HUES48 (cell line): ENCODE data around the gene HPDL.
"Not testable (repeated sequence)": the region's sequence is repeated elsewhere in the genome, so short reads cannot be mapped to it uniquely, and the experiment has no call there.

Source experiments
- H3K27ac ChIP-seq: one replicate; pipeline ENCODE4 v1.7.0; 2013; ENCODE audit warnings: low read depth, low read length, inconsistent platforms
- H3K27me3 ChIP-seq: 2 replicates; pipeline ENCODE4 v1.6.1; 2013; ENCODE audit warnings: mild to moderate bottlenecking, low read length; ENCODE audit not compliant: control insufficient read depth, insufficient read depth
- H3K36me3 ChIP-seq: 2 replicates; pipeline ENCODE4 v1.6.1; 2013; ENCODE audit warnings: low read length; ENCODE audit not compliant: control insufficient read depth, insufficient read depth
- H3K4me1 ChIP-seq: 2 replicates; pipeline ENCODE4 v1.6.1; 2013; ENCODE audit warnings: mild to moderate bottlenecking, low read length; ENCODE audit not compliant: control insufficient read depth, insufficient read depth
- H3K4me3 ChIP-seq: 2 replicates; pipeline ENCODE4 v1.5.1; 2013; ENCODE audit warnings: mild to moderate bottlenecking, low read depth, low read length
- H3K9ac ChIP-seq: 2 replicates; pipeline ENCODE4 v1.6.1; 2013; ENCODE audit warnings: mild to moderate bottlenecking, low read depth, low read length, moderate library complexity
- H3K9me3 ChIP-seq: 2 replicates; pipeline ENCODE4 v1.6.1; 2013; ENCODE audit warnings: low read length; ENCODE audit not compliant: control insufficient read depth, insufficient read depth

Gene HPDL

DNA sequence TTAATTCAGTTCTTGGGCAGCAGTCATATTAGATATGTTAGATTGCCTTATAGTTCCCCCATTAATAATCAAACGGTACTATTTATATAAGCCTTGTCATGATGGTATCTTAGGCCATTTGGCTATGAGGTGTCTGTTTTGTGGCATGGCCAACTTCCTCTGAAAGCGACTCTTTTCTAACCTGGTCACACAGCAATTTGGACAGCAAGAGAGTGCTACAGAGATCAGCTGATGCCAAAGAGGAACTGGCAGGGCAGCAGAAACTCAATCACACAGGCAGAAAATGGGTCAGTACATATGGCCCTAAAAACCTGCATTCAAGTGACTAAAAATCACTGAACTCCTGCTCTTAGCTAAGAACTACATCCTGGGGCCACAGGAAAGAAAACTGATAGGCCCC is 27.0 kb downstream of the HPDL start:
- Histone ChIP-seq H3K27me3 (no peaks in the 10 kb centered on the region), H3K9ac (no peak overlapping the region), H3K27ac (no peak overlapping the region), H3K4me3 (no peak overlapping the region), H3K4me1 (no peaks in the 10 kb centered on the region), H3K36me3 (0 out of 2 replicates have a peak, but pooled peaks cover 5% of the 10 kb centered on the region), H3K9me3 (no peaks in the 10 kb centered on the region)

GRCh38 chr1:45354838-45355237 is 28.1 kb downstream of the HPDL start:
- 0 out of 2 replicates have a peak, but pooled peaks cover 5% of the 10 kb centered on the region for H3K36me3 ChIP-seq
- no peaks in the 10 kb centered on the region for H3K27me3 ChIP-seq
- H3K9me3 ChIP-seq: no peaks in the 10 kb centered on the region
- peaks cover under 1% of the 10 kb centered on the region; the same call in 1 of the 2 replicates for H3K4me1 ChIP-seq
- no peak overlapping the region for H3K4me3 ChIP-seq
- H3K9ac ChIP-seq: no peak overlapping the region
- no peak overlapping the region for H3K27ac ChIP-seq

GRCh38 chr1:45355683-45356082 is 29.0 kb downstream of the HPDL start:
- no peak overlapping the region for H3K9ac ChIP-seq
- H3K36me3 ChIP-seq: 0 out of 2 replicates have a peak, but pooled peaks cover 5% of the 10 kb centered on the region
- H3K27ac ChIP-seq: no peak overlapping the region
- peaks cover 9% of the 10 kb centered on the region for H3K4me1 ChIP-seq
- H3K4me3 ChIP-seq: no peak overlapping the region
- no peaks in the 10 kb centered on the region for H3K27me3 ChIP-seq
- H3K9me3 ChIP-seq: no peaks in the 10 kb centered on the region

DNA sequence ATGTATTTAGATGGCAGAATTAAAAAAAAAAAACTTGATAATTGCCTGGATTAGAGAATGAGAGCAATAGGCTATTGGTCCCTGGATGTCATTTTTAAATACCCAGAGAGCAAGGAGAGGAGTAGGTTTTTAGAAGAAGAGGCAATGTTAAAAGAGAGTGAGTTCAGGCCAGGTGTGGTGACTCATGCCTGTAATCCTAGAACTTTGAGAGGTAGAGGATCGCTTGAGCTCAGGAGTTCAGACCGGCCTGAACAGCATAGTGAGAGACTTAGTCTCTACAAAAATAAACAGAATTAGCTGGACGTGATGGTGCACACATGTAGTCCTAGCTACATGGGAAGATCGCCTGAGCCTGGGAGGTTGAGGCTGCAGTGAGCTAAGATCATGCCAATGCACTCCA is 29.5 kb downstream of the HPDL start:
- peaks cover 10% of the 10 kb centered on the region for H3K4me1 ChIP-seq
- H3K27ac ChIP-seq: no peak overlapping the region
- H3K9ac ChIP-seq: no peak overlapping the region
- no peak overlapping the region for H3K4me3 ChIP-seq
- H3K36me3 ChIP-seq: 0 out of 2 replicates have a peak, but pooled peaks cover 5% of the 10 kb centered on the region
- no peaks in the 10 kb centered on the region for H3K9me3 ChIP-seq
- no peaks in the 10 kb centered on the region for H3K27me3 ChIP-seq

DNA sequence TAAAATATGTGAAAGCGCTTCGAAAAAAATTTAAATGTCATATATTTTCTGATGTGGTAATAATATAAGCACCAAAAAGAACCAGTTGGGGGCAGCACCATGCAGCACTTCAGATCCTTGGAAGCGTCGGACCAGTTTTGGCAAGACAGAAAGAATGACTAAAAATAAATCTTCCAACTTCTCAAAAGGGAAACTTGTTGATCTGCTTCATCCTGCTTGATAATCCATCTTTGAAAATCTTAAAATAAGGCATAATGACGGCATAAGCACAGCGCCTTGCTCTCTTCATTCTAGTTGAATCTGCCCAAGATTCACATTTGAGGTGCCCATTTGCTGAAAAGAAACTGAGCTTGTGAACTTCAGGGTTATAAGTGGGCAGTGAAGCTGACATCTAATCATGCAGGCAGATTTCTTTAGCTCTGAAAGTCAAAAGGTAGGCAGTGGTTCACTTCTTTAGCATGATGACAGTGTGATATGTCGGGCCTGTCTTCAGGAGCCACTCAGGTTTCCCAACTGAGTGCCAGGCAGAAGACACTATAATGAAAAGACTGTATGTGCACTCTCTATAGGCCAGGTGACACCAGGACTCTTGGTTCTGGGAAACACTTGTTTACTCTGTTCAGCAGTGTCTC is 33.3 kb downstream of the HPDL start:
- Histone ChIP-seq H3K9ac (no peak overlapping the region), H3K4me3 (0 out of 2 replicates have a peak overlapping the region, but pooled peaks have one; percentile 31), H3K27ac (peak overlapping the region; percentile 83), H3K4me1 (peaks cover 14% of the 10 kb centered on the region), H3K27me3 (no peaks in the 10 kb centered on the region), H3K9me3 (no peaks in the 10 kb centered on the region), H3K36me3 (no peaks in the 10 kb centered on the region)

- not testable (repeated sequence) for H3K4me3 ChIP-seq, H3K9me3 ChIP-seq, H3K9ac ChIP-seq, H3K27me3 ChIP-seq, H3K36me3 ChIP-seq
- H3K27ac ChIP-seq: peak overlapping the region; percentile 83
- peaks cover 14% of the 10 kb centered on the region for H3K4me1 ChIP-seq
These were observed 34.3 kb downstream of the HPDL start for GRCh38 chr1:45360981-45361380.

DNA sequence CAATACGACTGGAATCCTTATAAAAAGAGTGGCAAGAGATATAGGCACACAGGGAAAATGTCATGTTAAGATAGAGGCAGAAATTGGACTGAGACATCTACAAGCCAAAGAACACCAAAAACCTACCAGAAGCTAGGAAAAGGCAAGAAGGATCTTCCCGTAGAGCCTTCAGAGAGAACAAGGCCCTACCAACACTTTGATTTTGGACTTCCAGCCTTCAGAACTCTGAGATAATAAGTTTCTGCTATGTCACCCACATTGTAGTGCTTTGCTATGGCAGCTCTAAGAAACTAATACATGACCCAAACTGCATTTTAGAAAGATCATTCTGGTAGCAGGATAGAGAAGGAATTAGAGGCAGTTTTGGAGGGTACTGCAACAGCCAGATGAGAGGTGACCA is 37.6 kb downstream of the HPDL start:
- Histone ChIP-seq H3K4me3 (no peak overlapping the region), H3K9ac (no peak overlapping the region), H3K27me3 (no peaks in the 10 kb centered on the region), H3K27ac (no peak overlapping the region), H3K36me3 (no peaks in the 10 kb centered on the region), H3K9me3 (no peaks in the 10 kb centered on the region), H3K4me1 (peaks cover 14% of the 10 kb centered on the region)

DNA sequence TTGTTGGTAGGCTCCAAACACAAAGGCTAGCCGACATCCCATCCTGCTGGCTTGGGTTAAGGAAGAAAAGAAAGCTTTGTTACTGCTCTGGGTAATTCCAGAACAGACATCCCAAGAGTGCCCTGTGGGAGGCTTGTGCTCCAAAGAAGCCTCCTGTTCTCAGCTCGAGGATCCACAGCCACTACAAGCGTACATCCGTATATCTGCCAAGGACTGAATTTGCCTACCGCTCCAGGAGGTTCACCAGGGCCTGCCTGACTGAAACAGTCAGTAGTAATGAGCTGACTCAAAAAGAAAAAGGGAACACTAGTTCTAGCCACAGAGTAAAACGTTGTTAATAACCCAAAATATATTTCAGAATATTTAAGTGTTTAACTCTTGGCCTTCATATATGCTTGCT is 38.4 kb downstream of the HPDL start:
- Histone ChIP-seq H3K27me3 (no peaks in the 10 kb centered on the region), H3K9ac (no peak overlapping the region), H3K4me1 (peaks cover 11% of the 10 kb centered on the region), H3K9me3 (no peaks in the 10 kb centered on the region), H3K27ac (no peak overlapping the region), H3K36me3 (no peaks in the 10 kb centered on the region), H3K4me3 (no peak overlapping the region)

GRCh38 chr1:45370575-45370974 is 43.9 kb downstream of the HPDL start:
- no peak overlapping the region for H3K27ac ChIP-seq
- no peaks in the 10 kb centered on the region for H3K27me3 ChIP-seq
- no peaks in the 10 kb centered on the region for H3K36me3 ChIP-seq
- no peaks in the 10 kb centered on the region for H3K4me1 ChIP-seq
- no peak overlapping the region for H3K9ac ChIP-seq
- H3K9me3 ChIP-seq: no peaks in the 10 kb centered on the region
- H3K4me3 ChIP-seq: no peak overlapping the region

- H3K9me3 ChIP-seq: no peaks in the 10 kb centered on the region
- H3K4me3 ChIP-seq: no peak overlapping the region
- H3K27ac ChIP-seq: no peak overlapping the region
- H3K36me3 ChIP-seq: no peaks in the 10 kb centered on the region
- H3K9ac ChIP-seq: no peak overlapping the region
- H3K4me1 ChIP-seq: no peaks in the 10 kb centered on the region
- H3K27me3 ChIP-seq: no peaks in the 10 kb centered on the region
These were observed 46.9 kb downstream of the HPDL start for GRCh38 chr1:45373573-45373972.

DNA sequence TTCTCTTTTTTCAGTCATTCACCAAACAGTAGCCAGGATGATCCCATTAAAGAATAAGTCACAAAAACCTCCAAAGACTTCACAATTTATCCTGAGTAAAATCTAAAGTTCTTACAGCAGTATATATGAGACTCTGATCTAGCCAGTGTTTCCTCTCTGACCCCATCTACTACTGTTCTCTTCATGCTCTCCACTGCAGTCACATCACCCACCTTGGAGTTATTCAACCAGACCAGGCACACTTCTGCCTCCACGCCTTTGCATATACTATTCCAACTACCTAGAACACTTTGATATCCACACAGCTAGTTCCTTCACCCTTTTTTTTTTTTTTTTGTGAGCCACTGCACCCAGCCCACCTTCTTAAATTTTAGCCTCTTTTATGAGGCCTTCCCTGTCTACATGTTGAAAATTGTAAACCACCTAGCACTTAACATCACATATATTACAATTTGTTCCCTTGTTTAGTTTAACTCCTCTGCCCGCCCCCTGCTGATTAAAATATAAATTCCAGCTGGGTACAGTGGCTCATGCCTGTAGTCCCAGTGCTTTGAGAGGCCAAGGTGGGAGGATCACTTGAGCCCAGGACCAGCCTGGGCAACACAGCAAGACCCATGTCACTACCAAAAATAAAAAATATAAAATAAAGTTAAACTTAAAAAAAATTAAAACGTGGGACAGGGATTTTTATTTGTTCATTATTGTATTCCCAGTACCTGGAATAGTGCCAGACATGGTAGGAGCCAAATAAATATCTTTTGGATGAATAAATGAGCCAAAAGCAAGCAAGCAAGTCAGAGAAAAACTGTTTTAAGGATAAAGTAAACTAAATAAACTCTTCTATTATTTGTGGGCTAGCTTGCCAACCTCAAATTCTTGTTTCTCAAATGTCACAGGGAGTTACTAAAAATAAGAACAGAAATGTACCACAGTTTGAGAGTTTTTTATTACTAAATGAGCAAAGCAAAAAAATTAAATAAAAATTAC is 48.7 kb downstream of the HPDL start:
- no peak overlapping the region for H3K27ac ChIP-seq
- no peak overlapping the region for H3K9ac ChIP-seq
- H3K4me1 ChIP-seq: no peaks in the 10 kb centered on the region

More for the DNA sequence above, 48.7 kb downstream of the HPDL start:
- Histone ChIP-seq H3K4me3 (no peak overlapping the region), H3K27me3 (no peaks in the 10 kb centered on the region), H3K9me3 (no peaks in the 10 kb centered on the region), H3K36me3 (no peaks in the 10 kb centered on the region)
